SJCRH30 (cell line): ENCODE measurements around the gene DFFB. TPM values are rescaled to one million over a fixed set of nuclear protein-coding genes. Genes with fewer than 3 reads are reported as not detected.

Source experiments
- DNase-seq, 2 experiments: peaks; one replicate each; pipeline ENCODE4 v3.0.0-alpha.2; 2015 to 2020
- H3K27ac ChIP-seq: fragments of 250-450 bp; sonication (Bioruptor Pico); 2 replicates; pipeline ENCODE4 v1.5.1; 2020; ENCODE audit warnings: mild to moderate bottlenecking, moderate library complexity
- H3K27me3 ChIP-seq: fragments of 250-450 bp; sonication (Bioruptor Pico); 2 replicates; pipeline ENCODE4 v1.5.1; 2020; ENCODE audit warnings: mild to moderate bottlenecking, moderate library complexity
- H3K36me3 ChIP-seq: fragments of 250-450 bp; sonication (Bioruptor Pico); 2 replicates; pipeline ENCODE4 v1.5.1; 2020; ENCODE audit warnings: mild to moderate bottlenecking, moderate library complexity
- H3K4me1 ChIP-seq: fragments of 250-450 bp; sonication (Bioruptor Pico); 2 replicates; pipeline ENCODE4 v1.5.1; 2020; ENCODE audit warnings: mild to moderate bottlenecking, moderate library complexity
- H3K4me3 ChIP-seq: fragments of 250-450 bp; sonication (Bioruptor Pico); 2 replicates; pipeline ENCODE4 v1.5.1; 2020; ENCODE audit warnings: mild to moderate bottlenecking, moderate library complexity
- H3K9me3 ChIP-seq: fragments of 250-450 bp; sonication (Bioruptor Pico); replicated peaks from 2 replicates; pipeline ENCODE4 v1.5.1; 2020; ENCODE audit warnings: mild to moderate bottlenecking, moderate library complexity
- total RNA-seq: library from RNA; depleted of rRNA; stranded (reverse); fragments of >200 nt; shearing (Covaris generic); gene quantifications from 2 replicates; pipeline ENCODE4 v1.2.3, GENCODE V29; 2014

DFFB gene
- total RNA-seq, 1 experiment from 2014 or later, result 5.6 TPM

DNA sequence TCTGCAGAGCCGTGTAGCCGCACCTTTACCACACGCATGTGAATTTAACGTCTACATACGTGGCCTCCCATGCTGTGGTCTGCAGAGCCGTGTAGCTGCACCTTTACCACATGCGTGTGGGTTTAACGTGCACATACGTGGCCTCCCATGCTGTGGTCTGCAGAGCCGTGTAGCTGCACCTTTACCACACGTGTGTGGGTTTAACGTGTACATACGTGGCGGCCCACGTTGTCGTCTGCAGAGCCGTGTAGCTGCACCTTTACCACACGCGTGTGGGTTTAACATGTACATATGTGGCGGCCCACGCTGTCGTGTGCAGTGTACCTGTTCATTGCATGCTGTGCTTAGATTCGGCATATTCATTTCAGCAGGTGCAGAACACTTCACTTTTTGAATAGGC lies 17.5 kb downstream of the DFFB start:
- H3K36me3 ChIP-seq, result no peaks in the 10 kb centered on the region; the same call in 1 of the 2 replicates
- H3K9me3 ChIP-seq, result peaks cover 7% of the 10 kb centered on the region
- H3K27ac ChIP-seq, result no peak overlapping the region
- no peaks in the 10 kb centered on the region for H3K27me3 ChIP-seq
- H3K4me3 ChIP-seq, result no peak overlapping the region
- DNase-seq, result no peak
- H3K4me1 ChIP-seq, result no peaks in the 10 kb centered on the region

GRCh38 chr1:3876716-3877115 lies 19.4 kb downstream of the DFFB start:
- no peaks in the 10 kb centered on the region for H3K4me1 ChIP-seq
- H3K36me3 ChIP-seq, result no peaks in the 10 kb centered on the region; the same call in 1 of the 2 replicates
- no peak overlapping the region for H3K4me3 ChIP-seq
- H3K9me3 ChIP-seq, result peaks cover 7% of the 10 kb centered on the region
- no peak for DNase-seq
- H3K27ac ChIP-seq, result no peak overlapping the region
- H3K27me3 ChIP-seq, result no peaks in the 10 kb centered on the region

DNA sequence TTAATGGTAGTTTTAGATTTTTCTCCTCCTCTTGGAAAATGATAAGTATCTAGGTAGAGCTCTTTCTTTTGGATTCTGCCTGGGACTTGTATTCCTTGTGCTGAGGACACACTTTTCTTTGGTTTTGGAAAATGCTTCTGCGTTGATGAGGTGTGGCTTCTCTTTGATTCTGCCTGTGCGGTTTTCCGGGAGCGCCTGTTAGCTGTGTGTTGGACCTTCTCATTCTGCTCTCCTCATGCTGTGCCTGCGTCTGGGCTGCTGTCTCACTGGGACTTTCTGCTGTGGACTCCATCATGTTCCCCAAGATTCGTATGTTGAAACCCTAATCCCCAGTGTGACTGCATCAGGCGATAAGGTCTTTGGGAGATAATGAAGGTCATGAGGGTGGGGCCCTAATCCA lies 21.8 kb downstream of the DFFB start:
- H3K36me3 ChIP-seq, result no peaks in the 10 kb centered on the region; the same call in 1 of the 2 replicates
- no peaks in the 10 kb centered on the region for H3K27me3 ChIP-seq
- H3K9me3 ChIP-seq, result peaks cover 7% of the 10 kb centered on the region
- H3K4me1 ChIP-seq, result no peaks in the 10 kb centered on the region
- no peak for DNase-seq
- H3K27ac ChIP-seq, result no peak overlapping the region
- H3K4me3 ChIP-seq, result no peak overlapping the region

DNA sequence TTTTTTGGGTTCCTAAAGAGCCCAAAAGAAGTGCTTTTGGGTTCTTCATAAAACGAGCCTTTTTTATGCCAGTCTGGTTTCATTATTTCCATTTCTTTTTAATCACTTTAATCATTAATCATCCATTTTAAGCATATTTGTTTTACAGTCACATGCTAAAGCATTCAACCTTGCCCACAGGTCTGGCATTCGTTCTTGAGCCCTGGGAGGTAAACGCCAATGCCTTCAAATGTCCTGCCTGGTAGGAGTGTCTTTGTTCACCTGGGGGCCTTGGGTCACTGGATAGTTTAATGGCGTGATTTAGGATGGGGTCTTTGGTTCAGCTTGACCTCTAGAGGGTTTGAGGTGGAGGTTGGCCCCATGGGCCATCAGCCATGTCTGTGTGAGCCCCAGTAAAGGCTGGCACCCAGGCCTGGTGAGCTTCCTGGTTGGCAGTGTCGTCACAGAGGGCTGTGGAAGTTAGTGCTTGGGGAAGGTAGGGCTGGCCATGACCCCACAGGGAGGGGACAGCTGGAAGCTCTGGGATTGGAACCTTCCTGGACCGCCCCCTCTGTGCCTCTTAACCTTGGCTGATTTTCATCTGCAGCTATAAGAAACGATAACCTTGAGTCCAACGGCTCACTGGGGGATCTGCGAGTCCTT lies 22.6 kb downstream of the DFFB start:
- H3K36me3 ChIP-seq, result peaks cover 5% of the 10 kb centered on the region; the same call in 1 of the 2 replicates
- no peaks in the 10 kb centered on the region for H3K4me1 ChIP-seq
- DNase-seq, result no peak
- no peaks in the 10 kb centered on the region for H3K27me3 ChIP-seq
- peaks cover 7% of the 10 kb centered on the region for H3K9me3 ChIP-seq
- H3K27ac ChIP-seq, result no peak overlapping the region; the same call in 1 of the 2 replicates
- H3K4me3 ChIP-seq, result no peak overlapping the region

DNA sequence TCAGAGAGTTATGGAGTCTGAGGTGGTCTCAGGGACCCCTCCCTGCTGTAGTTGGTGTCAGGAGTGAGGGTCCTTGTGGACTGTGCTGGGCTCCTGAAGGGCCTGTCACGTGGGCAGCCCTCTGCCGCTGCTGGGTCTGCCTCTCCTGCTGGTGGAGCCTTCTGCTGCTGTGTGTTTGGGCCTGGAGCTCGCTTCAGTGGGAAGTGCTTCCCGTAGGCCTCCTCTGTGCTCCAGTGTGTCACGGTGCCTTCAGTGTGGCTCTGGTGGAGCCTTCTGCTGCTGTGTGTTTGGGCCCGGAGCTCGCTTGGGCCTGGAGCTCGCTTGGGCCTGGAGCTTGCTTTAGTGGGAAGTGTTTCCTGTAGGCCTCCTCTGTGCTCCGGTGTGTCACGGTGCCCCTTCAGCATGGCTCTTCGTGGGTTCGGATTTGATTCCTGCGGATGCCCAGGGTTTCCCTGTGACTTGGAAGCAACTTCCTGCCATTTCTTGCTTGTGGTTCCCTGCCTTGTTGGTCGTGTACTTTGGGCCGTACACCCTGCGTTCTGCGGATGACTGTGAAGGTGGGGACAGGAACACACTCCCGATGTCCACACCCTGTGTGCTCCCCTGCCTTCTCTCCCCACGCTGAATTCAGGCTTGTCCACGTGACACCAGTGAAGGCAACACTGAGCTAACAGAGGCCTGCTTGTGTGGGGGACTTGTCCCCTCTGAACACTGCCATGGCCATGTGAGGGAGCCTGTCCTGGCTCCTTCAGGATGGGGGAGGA lies 23.3 kb downstream of the DFFB start:
- Histone ChIP-seq H3K4me1 (no peaks in the 10 kb centered on the region), H3K27me3 (no peaks in the 10 kb centered on the region), H3K36me3 (peaks cover 10% of the 10 kb centered on the region; the same call in 1 of the 2 replicates), H3K27ac (no peak overlapping the region; the same call in 1 of the 2 replicates), H3K9me3 (peaks cover 7% of the 10 kb centered on the region), H3K4me3 (no peak overlapping the region)
- no peak for DNase-seq

DNA sequence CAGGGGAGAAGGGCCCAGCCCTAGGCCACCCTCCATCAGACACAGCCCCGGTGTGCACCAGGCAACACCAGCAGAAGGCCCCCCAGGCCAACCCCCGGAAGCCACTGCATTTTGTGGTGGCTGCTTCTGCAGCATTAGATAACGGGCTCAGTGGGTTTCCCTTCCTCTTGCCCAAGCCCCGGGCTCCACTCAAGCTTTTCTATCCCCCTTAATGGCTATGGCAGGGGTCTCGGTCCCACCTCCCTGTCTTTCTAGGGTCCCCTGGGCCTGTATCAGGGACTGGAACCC lies 23.9 kb downstream of the DFFB start:
- H3K27me3 ChIP-seq, result no peaks in the 10 kb centered on the region
- H3K9me3 ChIP-seq, result peaks cover 7% of the 10 kb centered on the region
- peaks cover 10% of the 10 kb centered on the region; the same call in 1 of the 2 replicates for H3K36me3 ChIP-seq
- no peak for DNase-seq
- H3K4me3 ChIP-seq, result no peak overlapping the region
- no peaks in the 10 kb centered on the region for H3K4me1 ChIP-seq
- H3K27ac ChIP-seq, result no peak overlapping the region

- Histone ChIP-seq H3K4me3 (no peak overlapping the region), H3K9me3 (peaks cover 7% of the 10 kb centered on the region), H3K27ac (no peak overlapping the region), H3K27me3 (no peaks in the 10 kb centered on the region), H3K36me3 (peaks cover 24% of the 10 kb centered on the region), H3K4me1 (no peaks in the 10 kb centered on the region)
- DNase-seq, result no peak
Observed at GRCh38 chr1:3883194-3883925, 26.1 kb downstream of the DFFB start.

- no peak overlapping the region for H3K27ac ChIP-seq
- H3K27me3 ChIP-seq, result no peaks in the 10 kb centered on the region
- H3K4me1 ChIP-seq, result no peaks in the 10 kb centered on the region
- DNase-seq, result no peak
- H3K4me3 ChIP-seq, result no peak overlapping the region
- H3K9me3 ChIP-seq, result no peaks in the 10 kb centered on the region; the same call in 1 of the 2 replicates
- peaks cover 28% of the 10 kb centered on the region for H3K36me3 ChIP-seq
Observed at GRCh38 chr1:3884966-3885365, 27.7 kb downstream of the DFFB start.

GRCh38 chr1:3885611-3886010 lies 28.3 kb downstream of the DFFB start:
- Histone ChIP-seq H3K4me3 (no peak overlapping the region), H3K36me3 (peaks cover 32% of the 10 kb centered on the region), H3K4me1 (no peaks in the 10 kb centered on the region), H3K27me3 (no peaks in the 10 kb centered on the region), H3K9me3 (no peaks in the 10 kb centered on the region), H3K27ac (no peak overlapping the region)
- DNase-seq, result no peak

GRCh38 chr1:3886106-3886670 lies 28.9 kb downstream of the DFFB start:
- H3K36me3 ChIP-seq, result peaks cover 35% of the 10 kb centered on the region
- no peaks in the 10 kb centered on the region for H3K4me1 ChIP-seq
- H3K4me3 ChIP-seq, result no peak overlapping the region
- no peak for DNase-seq
- H3K9me3 ChIP-seq, result no peaks in the 10 kb centered on the region
- H3K27me3 ChIP-seq, result no peaks in the 10 kb centered on the region
- no peak overlapping the region for H3K27ac ChIP-seq

GRCh38 chr1:3886691-3887090 lies 29.4 kb downstream of the DFFB start:
- Histone ChIP-seq H3K27me3 (no peaks in the 10 kb centered on the region), H3K27ac (no peak overlapping the region), H3K9me3 (no peaks in the 10 kb centered on the region), H3K4me1 (no peaks in the 10 kb centered on the region), H3K36me3 (peaks cover 39% of the 10 kb centered on the region), H3K4me3 (no peak overlapping the region)
- no peak for DNase-seq

DNA sequence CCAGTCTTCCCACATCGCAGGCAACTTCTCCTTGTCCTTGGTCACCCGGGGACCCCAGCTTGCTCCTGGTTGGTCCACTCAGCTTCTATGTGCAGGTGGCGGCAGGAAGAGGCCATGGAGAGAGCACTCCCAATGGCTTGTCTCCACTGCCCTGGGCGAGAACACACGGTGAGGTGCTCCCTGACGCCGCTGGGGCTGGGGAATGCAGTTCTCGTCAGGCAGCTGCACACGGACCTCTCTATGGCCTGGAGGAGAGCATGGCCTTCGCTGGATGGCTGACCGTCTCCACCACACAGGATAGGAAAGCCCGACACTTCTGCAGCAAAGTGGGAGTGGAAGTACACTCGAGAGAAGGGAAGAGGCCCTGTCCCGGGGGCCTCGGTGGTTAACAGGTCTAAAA lies 31.0 kb downstream of the DFFB start:
- H3K36me3 ChIP-seq, result peaks cover 46% of the 10 kb centered on the region
- no peaks in the 10 kb centered on the region for H3K27me3 ChIP-seq
- H3K4me3 ChIP-seq, result no peak overlapping the region
- H3K4me1 ChIP-seq, result no peaks in the 10 kb centered on the region
- no peak for DNase-seq
- H3K9me3 ChIP-seq, result no peaks in the 10 kb centered on the region
- no peak overlapping the region for H3K27ac ChIP-seq

GRCh38 chr1:3889936-3890335 lies 32.7 kb downstream of the DFFB start:
- no peaks in the 10 kb centered on the region for H3K4me1 ChIP-seq
- DNase-seq, result no peak
- H3K4me3 ChIP-seq, result no peak overlapping the region
- no peak overlapping the region for H3K27ac ChIP-seq
- H3K9me3 ChIP-seq, result no peaks in the 10 kb centered on the region
- H3K27me3 ChIP-seq, result no peaks in the 10 kb centered on the region
- peaks cover 49% of the 10 kb centered on the region for H3K36me3 ChIP-seq

DNA sequence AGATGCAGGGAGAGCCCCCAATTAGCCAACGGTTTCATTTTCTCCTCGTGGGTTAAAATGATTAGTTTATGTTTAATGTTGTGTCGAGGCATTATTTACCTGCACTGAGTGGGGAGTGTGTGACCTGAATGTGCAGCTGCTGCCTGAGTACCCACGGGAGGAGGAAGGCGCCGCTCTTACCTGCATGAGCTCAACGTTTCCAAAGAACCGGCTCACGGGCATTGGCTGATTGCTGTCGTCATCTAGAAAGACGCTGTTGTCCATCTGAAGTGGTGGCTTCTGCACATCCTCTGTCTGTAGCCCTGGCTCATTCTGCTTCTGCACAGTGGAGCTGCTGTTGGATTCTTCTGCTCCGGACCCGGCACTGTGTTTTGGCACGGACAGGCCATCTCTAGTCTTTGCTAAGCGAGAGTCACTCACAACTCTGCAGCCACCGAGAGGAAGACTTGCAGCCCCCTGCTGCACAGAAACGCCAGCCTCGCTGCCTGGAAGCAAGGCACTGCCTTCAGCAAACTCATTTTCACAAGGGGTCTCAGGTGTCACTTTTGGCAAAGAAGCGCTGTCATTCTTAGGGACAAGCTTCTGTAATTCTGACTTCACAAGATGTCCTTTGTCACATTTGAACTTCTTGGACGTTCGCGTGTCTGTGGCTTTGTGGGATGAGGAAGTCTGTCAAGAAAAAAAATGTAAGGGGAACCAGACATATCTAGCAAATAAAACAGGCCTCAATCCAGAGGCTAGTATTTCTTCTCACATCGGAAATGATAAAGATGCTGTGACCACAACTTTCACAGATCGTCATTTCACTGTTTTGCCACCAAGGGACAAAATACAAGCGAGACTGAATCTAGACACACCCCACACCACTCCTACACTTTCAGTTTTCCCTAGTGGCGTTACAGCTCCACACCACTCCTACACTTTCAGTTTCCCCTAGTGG lies 33.4 kb downstream of the DFFB start:
- H3K4me3 ChIP-seq, result no peak overlapping the region
- no peaks in the 10 kb centered on the region for H3K9me3 ChIP-seq
- DNase-seq, result no peak
- H3K27me3 ChIP-seq, result no peaks in the 10 kb centered on the region
- H3K4me1 ChIP-seq, result no peaks in the 10 kb centered on the region
- H3K36me3 ChIP-seq, result peaks cover 52% of the 10 kb centered on the region
- H3K27ac ChIP-seq, result no peak overlapping the region
